Lower leg skin (tissue), 3 donors: Measurements from ENCODE around the gene TRAPPC6A.

Source experiments
- POLR2A ChIP-seq, 2 donors: fragments of 450-650 bp; IDR thresholded peaks; one replicate each; pipeline ENCODE4 v1.6.1; 2016 to 2017; ENCODE audit warnings: antibody characterized with exemption in 2 of 2, mild to moderate bottlenecking in 1 of 2, moderate library complexity in 1 of 2
- TF ChIP-seq, protein P1 (sequence below), 3 donors: fragments of 450-650 bp; IDR thresholded peaks; one replicate each; pipeline ENCODE4 v1.5.1; 2016; ENCODE audit warnings: antibody characterized with exemption in 3 of 3, mild to moderate bottlenecking in 3 of 3, moderate library complexity in 2 of 3

GRCh38 chr19:45160870-45161737 lies 16.9 kb downstream of the TRAPPC6A start, which contains the start of gene NKPD1:
- TF ChIP-seq, protein P1, sequence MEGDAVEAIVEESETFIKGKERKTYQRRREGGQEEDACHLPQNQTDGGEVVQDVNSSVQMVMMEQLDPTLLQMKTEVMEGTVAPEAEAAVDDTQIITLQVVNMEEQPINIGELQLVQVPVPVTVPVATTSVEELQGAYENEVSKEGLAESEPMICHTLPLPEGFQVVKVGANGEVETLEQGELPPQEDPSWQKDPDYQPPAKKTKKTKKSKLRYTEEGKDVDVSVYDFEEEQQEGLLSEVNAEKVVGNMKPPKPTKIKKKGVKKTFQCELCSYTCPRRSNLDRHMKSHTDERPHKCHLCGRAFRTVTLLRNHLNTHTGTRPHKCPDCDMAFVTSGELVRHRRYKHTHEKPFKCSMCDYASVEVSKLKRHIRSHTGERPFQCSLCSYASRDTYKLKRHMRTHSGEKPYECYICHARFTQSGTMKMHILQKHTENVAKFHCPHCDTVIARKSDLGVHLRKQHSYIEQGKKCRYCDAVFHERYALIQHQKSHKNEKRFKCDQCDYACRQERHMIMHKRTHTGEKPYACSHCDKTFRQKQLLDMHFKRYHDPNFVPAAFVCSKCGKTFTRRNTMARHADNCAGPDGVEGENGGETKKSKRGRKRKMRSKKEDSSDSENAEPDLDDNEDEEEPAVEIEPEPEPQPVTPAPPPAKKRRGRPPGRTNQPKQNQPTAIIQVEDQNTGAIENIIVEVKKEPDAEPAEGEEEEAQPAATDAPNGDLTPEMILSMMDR (IDR thresholded peaks at IDR 0.05): no peak
- no peak for TF ChIP-seq POLR2A (IDR thresholded peaks at IDR 0.05)
